Left lung (tissue), 10 donors: ENCODE data around the gene AOX1. TPM values are rescaled to one million over a fixed set of nuclear protein-coding genes. Genes with fewer than 3 reads are reported as not detected.

Experiments
- ATAC-seq: fragments of 200-7000 bp; cut with Tn5 transposase; one replicate; pipeline ENCODE4 v1.9.1; 2020; ENCODE audit warnings: moderate library complexity
- DNase-seq, 4 donors: peaks; one replicate each; pipeline ENCODE4 v3.0.0-alpha.2; 2013 to 2020
- H3K27ac ChIP-seq, 2 donors: fragments of 200-600 bp; sonication (generic) in 1 of 2; one replicate each; pipeline versions ENCODE4 v1.5.0 to v1.8.0; 2020 to 2021
- H3K27me3 ChIP-seq, 2 donors: fragments of 200-600 bp; sonication (generic) in 1 of 2; one replicate each; pipeline versions ENCODE4 v1.5.0 to v1.8.0; 2020 to 2021
- H3K36me3 ChIP-seq, 2 donors: fragments of 200-600 bp; sonication (generic) in 1 of 2; one replicate each; pipeline versions ENCODE4 v1.5.0 to v1.8.0; 2020 to 2021
- H3K4me1 ChIP-seq, 2 donors: fragments of 200-600 bp; one replicate each; pipeline ENCODE4 v1.8.0; 2021
- H3K4me3 ChIP-seq, 2 donors: fragments of 200-600 bp; sonication (generic) in 1 of 2; one replicate each; pipeline versions ENCODE4 v1.5.0 to v1.8.0; 2020 to 2021; ENCODE audit warnings: mild to moderate bottlenecking in 1 of 2
- H3K9me3 ChIP-seq, 2 donors: fragments of 200-600 bp; sonication (generic) in 1 of 2; one replicate each; pipeline versions ENCODE4 v1.5.0 to v1.8.0; 2020 to 2021
- CTCF ChIP-seq, 2 donors: fragments of 200-600 bp; sonication (generic) in 1 of 2; IDR thresholded peaks; one replicate each; pipeline versions ENCODE4 v1.5.0 to v1.8.0; 2021; ENCODE audit warnings: antibody characterized with exemption in 2 of 2
- intact Hi-C, 2 donors: fragments of 100-400 bp; cut with DNase I; formaldehyde crosslinking; loops; one replicate each; pipeline versions ENCODE4 v1.11.2 to v1.14.2; 2022
- polyA plus RNA-seq, 6 donors: library from polyadenylated mRNA; unstranded; fragments of 120-200 nt; gene quantifications; one replicate each; pipeline ENCODE4 v1.2.1, GENCODE V29; 2013; ENCODE audit not compliant: insufficient read length in 6 of 6
- total RNA-seq, 2 donors: library from RNA; stranded (reverse); fragmentation: NEBNext Ultra II Directional; extraction: Animal tissue kit (Norgen Biotek cat#: 25700); gene quantifications; one replicate each; pipeline ENCODE4 v1.2.1, GENCODE V29; 2021
- donor health status: DM: no; HTN: yes; CAD: no.
- donor health status: DM: no; HTN: no; CAD: no.

The AOX1 gene
- total and polyA plus RNA-seq, 8 donors, result 5.4 to 32.4 (median 13.5) TPM

DNA sequence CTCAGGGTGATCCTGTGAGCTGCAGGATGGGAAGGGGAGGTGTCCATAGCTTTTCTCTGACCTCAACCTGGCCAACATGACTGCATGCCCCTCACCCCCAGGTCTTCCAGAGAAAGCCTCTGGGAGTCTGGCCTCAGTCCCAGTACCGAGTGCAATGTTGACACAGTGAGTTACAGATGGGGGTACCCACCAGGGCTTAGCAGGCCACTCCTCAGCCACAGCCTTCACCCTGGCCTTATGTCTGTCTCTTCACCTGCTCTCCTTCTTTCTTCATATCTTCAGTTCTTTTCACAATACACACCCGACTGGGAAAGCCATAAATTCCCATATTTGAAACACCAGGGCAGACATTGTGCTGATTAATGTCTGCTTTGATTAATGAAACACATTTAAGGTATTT lies 33.5 kb downstream of the AOX1 start:
- peak; percentile 30 for ATAC-seq
- H3K27me3 ChIP-seq, result no peaks in the 10 kb centered on the region
- no peaks in the 10 kb centered on the region for H3K9me3 ChIP-seq
- intact Hi-C loops, result no loop called here
- no peak for TF ChIP-seq CTCF (IDR thresholded peaks at IDR 0.05)
- H3K4me3 ChIP-seq, result no peak overlapping the region
- no peak for DNase-seq
- no peaks in the 10 kb centered on the region for H3K36me3 ChIP-seq
- no peak overlapping the region for H3K27ac ChIP-seq
- H3K4me1 ChIP-seq, result peaks cover 0 to 24% of the 10 kb centered on the region in 2 donors

- intact Hi-C loops, result no loop called here
- H3K4me3 ChIP-seq, result no peak overlapping the region
- H3K9me3 ChIP-seq, result no peaks in the 10 kb centered on the region
- no peak overlapping the region for H3K27ac ChIP-seq
- DNase-seq, result no peak
- ATAC-seq, result no peak
- peaks cover 0 to 13% of the 10 kb centered on the region in 2 donors for H3K4me1 ChIP-seq
- no peaks in the 10 kb centered on the region for H3K27me3 ChIP-seq
- TF ChIP-seq CTCF (IDR thresholded peaks at IDR 0.05), result no peak
- H3K36me3 ChIP-seq, result no peaks in the 10 kb centered on the region
Observed at GRCh38 chr2:200620606-200621390, 35.0 kb downstream of the AOX1 start.

DNA sequence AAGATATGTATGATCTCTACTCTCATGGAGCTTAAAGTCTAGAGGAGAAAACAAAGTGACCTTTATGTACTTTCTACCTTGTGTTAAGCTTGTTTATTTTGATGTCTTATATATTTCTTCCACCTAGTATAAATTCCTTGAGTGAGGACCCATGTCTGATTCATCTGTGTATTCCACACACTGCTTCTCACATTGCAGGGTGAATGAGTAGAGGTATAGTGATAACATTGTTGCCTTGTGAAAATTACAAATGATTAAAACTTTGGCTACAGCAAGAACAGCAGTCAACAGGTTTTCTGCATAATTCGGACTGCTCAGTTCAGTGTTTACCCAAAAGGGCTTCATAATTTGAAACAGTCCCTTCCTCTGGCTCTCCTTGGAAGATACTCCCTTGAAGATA lies 36.3 kb downstream of the AOX1 start:
- Histone ChIP-seq H3K36me3 (no peaks in the 10 kb centered on the region), H3K4me1 (peaks cover 0 to 4% of the 10 kb centered on the region in 2 donors), H3K27ac (no peak overlapping the region), H3K27me3 (no peaks in the 10 kb centered on the region), H3K4me3 (no peak overlapping the region), H3K9me3 (no peaks in the 10 kb centered on the region)
- ATAC-seq (no peak), DNase-seq (no peak)
- TF ChIP-seq CTCF (IDR thresholded peaks at IDR 0.05), result no peak
- intact Hi-C loops, result no loop called here

DNA sequence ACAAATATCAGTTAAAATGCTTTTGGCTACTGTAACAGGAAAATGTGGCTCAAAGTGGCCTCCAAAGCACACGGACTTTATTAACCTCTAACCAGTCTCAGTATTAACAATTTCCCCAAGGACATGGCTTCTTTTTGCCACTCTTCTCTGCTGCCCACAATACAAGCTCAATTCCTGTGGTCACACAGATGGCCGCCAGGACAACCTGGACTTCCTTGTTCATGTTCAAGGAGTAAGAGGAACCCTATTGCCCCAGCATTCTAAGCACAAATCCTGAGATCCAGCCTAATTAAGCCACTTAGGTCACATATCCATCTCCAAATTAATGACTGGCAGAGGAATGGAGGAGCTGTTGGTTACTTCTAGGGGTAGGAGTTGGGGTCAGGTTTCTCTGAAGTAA lies 38.2 kb downstream of the AOX1 start:
- no peaks in the 10 kb centered on the region for H3K36me3 ChIP-seq
- ATAC-seq, result no peak

DNA sequence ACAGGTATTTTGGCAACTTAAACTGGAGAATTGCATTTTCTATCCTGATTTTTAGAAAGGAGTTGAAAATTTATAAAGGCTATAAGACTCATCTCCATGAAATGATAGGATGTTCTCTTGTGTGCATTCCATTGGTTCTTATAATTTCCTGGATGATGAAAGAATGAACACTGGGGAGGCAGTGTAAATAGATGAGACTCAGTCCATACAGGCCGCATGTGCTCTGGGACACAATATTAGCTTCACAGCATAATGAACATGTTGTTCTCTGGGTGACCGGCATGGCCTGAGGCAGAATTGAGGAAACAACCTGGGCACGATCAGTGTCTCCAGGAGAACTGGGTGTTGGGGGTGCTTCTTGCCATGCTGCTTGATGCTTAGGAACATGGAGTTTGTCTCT lies 38.8 kb downstream of the AOX1 start:
- intact Hi-C loops, result no loop called here
- no peak for TF ChIP-seq CTCF (IDR thresholded peaks at IDR 0.05)

More for the DNA sequence above, 38.2 kb downstream of the AOX1 start:
- TF ChIP-seq CTCF (IDR thresholded peaks at IDR 0.05), result no peak
- Histone ChIP-seq H3K9me3 (no peaks in the 10 kb centered on the region), H3K27me3 (no peaks in the 10 kb centered on the region), H3K27ac (no peak overlapping the region), H3K4me1 (no peaks in the 10 kb centered on the region), H3K4me3 (no peak overlapping the region)
- intact Hi-C loops, result no loop called here
- DNase-seq, result no peak

More for the DNA sequence above, 38.8 kb downstream of the AOX1 start:
- ATAC-seq (no peak), DNase-seq (no peak)
- Histone ChIP-seq H3K4me1 (no peaks in the 10 kb centered on the region), H3K36me3 (no peaks in the 10 kb centered on the region), H3K4me3 (no peak overlapping the region), H3K9me3 (no peaks in the 10 kb centered on the region), H3K27ac (no peak overlapping the region), H3K27me3 (no peaks in the 10 kb centered on the region)
